Esophagus muscularis mucosa (tissue), 4 donors: ENCODE measurements around the gene DAAM1. TPM values are rescaled to one million over a fixed set of nuclear protein-coding genes. Genes with fewer than 3 reads are reported as not detected.

Experiments used
- DNase-seq: peaks from one replicate; pipeline ENCODE4 v3.0.0-alpha.2; 2017; ENCODE audit errors: extremely low spot score
- H3K27ac ChIP-seq, 4 donors: fragments of 200-600 bp; sonication (generic); replicated peaks in 1 of 4; 1 replicate in 3 of 4; 2 replicates in 1 of 4; pipeline ENCODE4 v1.5.1; 2016 to 2019; ENCODE audit warnings: mild to moderate bottlenecking in 1 of 4
- H3K27me3 ChIP-seq, 4 donors: fragments of 200-600 bp; sonication (generic); one replicate each; pipeline versions ENCODE4 v1.5.1 to v1.6.0; 2016 to 2019
- H3K36me3 ChIP-seq, 4 donors: fragments of 200-600 bp; sonication (generic); one replicate each; pipeline ENCODE4 v1.5.1; 2016 to 2019
- H3K4me1 ChIP-seq, 4 donors: fragments of 200-600 bp; sonication (generic); one replicate each; pipeline ENCODE4 v1.5.1; 2016 to 2019
- H3K4me3 ChIP-seq, 4 donors: fragments of 200-600 bp; sonication (generic); 1 replicate in 2 of 4; 2 replicates in 2 of 4; pipeline ENCODE4 v1.5.1; 2016 to 2019; ENCODE audit warnings: mild to moderate bottlenecking in 4 of 4, moderate library complexity in 1 of 4
- H3K9me3 ChIP-seq, 4 donors: fragments of 200-600 bp; sonication (generic); 1 replicate in 3 of 4; 2 replicates in 1 of 4; pipeline ENCODE4 v1.5.1; 2016 to 2019
- CTCF ChIP-seq, 3 experiments: fragments of 200-600 bp in 2 of 3; fragments of 450-650 bp in 1 of 3; sonication (generic) in 2 of 3; IDR thresholded peaks; one replicate each; pipeline ENCODE4 v1.5.1; 2017 to 2019; ENCODE audit warnings: antibody characterized with exemption in 3 of 3, mild to moderate bottlenecking in 2 of 3, moderate library complexity in 1 of 3
- EP300 ChIP-seq: sonication (generic); formaldehyde crosslinking; IDR thresholded peaks from one replicate; pipeline ENCODE4 v1.6.1; 2017; ENCODE audit warnings: antibody characterized with exemption
- POLR2A ChIP-seq: fragments of 450-650 bp; IDR thresholded peaks from one replicate; pipeline ENCODE4 v1.6.1; 2017; ENCODE audit warnings: antibody characterized with exemption, moderate library complexity, mild to moderate bottlenecking, low read depth
- POLR2AphosphoS5 ChIP-seq, 2 donors: sonication (generic); formaldehyde crosslinking; IDR thresholded peaks; one replicate each; pipeline ENCODE4 v1.6.1; 2017; ENCODE audit warnings: antibody characterized with exemption in 2 of 2
- WGBS: methylation state at CpG from one replicate; pipeline ENCODE4 v1.1.5; 2018; 5-methylcytosine and 5-hydroxymethylcytosine counted together
- intact Hi-C: fragments of 100-400 bp; cut with DNase I; formaldehyde crosslinking; loops from one replicate; pipeline ENCODE4 v1.15.1; 2023
- total RNA-seq, 4 donors: library from RNA; depleted of rRNA; stranded (reverse); fragments of >200 nt; gene quantifications; one replicate each; pipeline versions ENCODE4 v1.1.0 to v1.2.1, GENCODE V29; 2016

The DAAM1 gene
- total RNA-seq, 4 donors from 2014 or later: 64.3 to 110 (median 72.5) TPM

- Histone ChIP-seq H3K4me3 (no peak overlapping the region), H3K27ac (peak overlapping the region in 2 of 4 donors; percentile 2 to 33), H3K4me1 (peaks cover 43 to 83% (median 64%) of the 10 kb centered on the region in 4 donors), H3K36me3 (no peaks in the 10 kb centered on the region), H3K9me3 (no peaks in the 10 kb centered on the region), H3K27me3 (no peaks in the 10 kb centered on the region)
- DNase-seq: no peak
- TF ChIP-seq POLR2A: no peak
- no peak for TF ChIP-seq CTCF (IDR thresholded peaks at IDR 0.05)
- TF ChIP-seq POLR2AphosphoS5 (IDR thresholded peaks at IDR 0.05): no peak
- no peak for TF ChIP-seq EP300
- 85% methylated on average over 2 of the region's 2 CpGs for WGBS
- intact Hi-C loops: no loop called here
Observed at GRCh38 chr14:59302313-59302712, 113.8 kb downstream of the DAAM1 start.

GRCh38 chr14:59303216-59303615 is 114.7 kb downstream of the DAAM1 start:
- Histone ChIP-seq H3K36me3 (no peaks in the 10 kb centered on the region), H3K27ac (peak overlapping the region in 3 of 4 donors; percentile 2 to 33 (median 14)), H3K4me3 (no peak overlapping the region), H3K4me1 (peaks cover 41 to 86% (median 63%) of the 10 kb centered on the region in 4 donors), H3K9me3 (no peaks in the 10 kb centered on the region), H3K27me3 (no peaks in the 10 kb centered on the region)
- intact Hi-C loops: no loop called here
- TF ChIP-seq POLR2A: no peak
- TF ChIP-seq CTCF (IDR thresholded peaks at IDR 0.05): no peak
- TF ChIP-seq POLR2AphosphoS5 (IDR thresholded peaks at IDR 0.05): no peak
- no peak for TF ChIP-seq EP300
- DNase-seq: no peak
- 72% methylated on average over 2 of the region's 2 CpGs for WGBS

- no peak overlapping the region for H3K4me3 ChIP-seq
- H3K4me1 ChIP-seq: peaks cover 58 to 82% (median 67%) of the 10 kb centered on the region in 4 donors
- H3K36me3 ChIP-seq: no peaks in the 10 kb centered on the region
- H3K9me3 ChIP-seq: no peaks in the 10 kb centered on the region
- peak overlapping the region; percentile 60 to 73 (median 66) for H3K27ac ChIP-seq
- DNase-seq: no peak
- TF ChIP-seq POLR2A: no peak
- no peak for TF ChIP-seq CTCF (IDR thresholded peaks at IDR 0.05)
- no peak for TF ChIP-seq POLR2AphosphoS5 (IDR thresholded peaks at IDR 0.05)
- TF ChIP-seq EP300: no peak
- intact Hi-C loops: no loop called here
- no peaks in the 10 kb centered on the region for H3K27me3 ChIP-seq
Observed at GRCh38 chr14:59305231-59305630, 116.8 kb downstream of the DAAM1 start.

GRCh38 chr14:59305836-59306555 is 117.5 kb downstream of the DAAM1 start:
- WGBS: 33% methylated on average over 1 of the region's 1 CpG
- no peak for TF ChIP-seq POLR2AphosphoS5 (IDR thresholded peaks at IDR 0.05)
- no peak for TF ChIP-seq POLR2A
- no peak for TF ChIP-seq EP300
- TF ChIP-seq CTCF (IDR thresholded peaks at IDR 0.05): no peak
- H3K27ac ChIP-seq: peak overlapping the region; percentile 60 to 73 (median 66)

More at GRCh38 chr14:59305836-59306555, 117.5 kb downstream of the DAAM1 start:
- H3K27me3 ChIP-seq: no peaks in the 10 kb centered on the region
- no peaks in the 10 kb centered on the region for H3K36me3 ChIP-seq
- no peak overlapping the region for H3K4me3 ChIP-seq
- peaks cover 58 to 83% (median 70%) of the 10 kb centered on the region in 4 donors for H3K4me1 ChIP-seq
- intact Hi-C loops: no loop called here
- DNase-seq: no peak
- H3K9me3 ChIP-seq: no peaks in the 10 kb centered on the region
